Left hindlimb (tissue), 1 donor: ENCODE measurements around the gene KLK1.

Source experiments
- DNase-seq: peaks from one replicate; pipeline ENCODE4 v3.0.0-alpha.2; 2018

KLK1 gene

DNA sequence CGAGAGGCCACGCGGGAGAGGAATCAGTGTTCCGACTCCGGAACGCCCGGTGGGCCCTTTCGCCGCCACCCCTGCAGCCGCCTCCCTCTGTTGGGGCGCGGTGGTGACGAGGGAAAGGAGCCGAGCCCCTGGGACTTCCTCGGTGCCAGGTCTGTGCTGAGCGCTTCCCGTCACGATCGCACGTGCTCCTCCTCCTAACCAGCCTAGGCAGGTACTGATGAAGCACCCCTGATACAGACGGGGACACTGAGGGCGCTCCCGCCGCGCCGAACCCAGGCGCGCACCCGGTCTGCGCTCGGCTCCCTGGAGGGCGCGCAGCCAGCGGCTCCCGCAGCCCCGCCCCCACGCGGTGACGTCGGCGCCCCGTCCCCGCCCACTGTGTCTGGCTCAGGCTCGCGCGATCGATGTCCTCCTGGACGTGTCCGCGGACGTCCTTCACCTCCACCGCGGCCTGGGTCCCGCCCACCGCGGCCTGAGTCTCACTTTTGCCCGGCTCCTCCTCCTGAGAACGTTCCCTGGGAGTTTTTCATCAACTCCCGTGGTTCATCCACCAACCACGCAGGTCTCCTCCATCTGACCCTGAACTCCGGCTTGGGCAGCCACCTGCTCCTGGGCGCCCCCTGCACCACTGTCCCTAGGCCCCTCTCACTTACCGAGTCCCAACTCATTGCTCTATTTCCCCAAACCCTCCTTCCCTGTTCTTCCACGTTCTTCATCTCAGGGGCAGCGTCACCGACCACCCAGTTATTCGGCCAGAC, 12.4 kb upstream of the KLK1 start:
- peak; percentile 64 for DNase-seq

DNA sequence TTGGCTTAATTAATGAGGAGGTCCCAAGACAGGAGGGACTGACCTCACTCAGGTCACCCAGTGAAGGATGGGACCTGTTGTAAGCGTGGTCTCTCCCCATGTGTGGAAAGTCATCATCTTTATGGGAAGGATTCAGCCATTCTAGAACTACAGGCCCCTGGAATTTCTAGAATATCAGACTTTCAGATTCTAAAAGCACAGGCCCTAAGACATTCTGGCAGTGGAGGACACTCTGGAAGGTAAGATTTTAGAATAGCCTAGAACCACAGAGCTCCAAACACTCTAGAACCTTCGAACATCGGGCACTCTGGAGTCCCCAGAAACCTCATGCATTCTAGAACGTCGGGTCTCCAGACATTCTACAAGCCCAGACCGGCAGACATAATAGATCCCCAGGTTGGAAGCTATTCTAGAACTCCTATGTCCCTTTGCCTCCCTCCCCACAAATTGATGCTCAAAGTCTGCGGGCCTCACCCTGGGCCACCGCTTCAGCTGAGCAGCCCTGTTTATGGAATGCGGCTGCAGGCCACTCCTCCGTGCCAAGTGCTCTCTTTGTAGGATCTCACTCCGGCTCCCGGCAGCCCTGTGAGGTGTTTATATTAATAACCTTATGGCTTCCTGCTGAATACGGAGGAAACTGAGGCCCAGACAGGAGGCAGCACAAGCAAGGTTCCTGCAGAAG, 11.7 kb upstream of the KLK1 start:
- no peak for DNase-seq

DNA sequence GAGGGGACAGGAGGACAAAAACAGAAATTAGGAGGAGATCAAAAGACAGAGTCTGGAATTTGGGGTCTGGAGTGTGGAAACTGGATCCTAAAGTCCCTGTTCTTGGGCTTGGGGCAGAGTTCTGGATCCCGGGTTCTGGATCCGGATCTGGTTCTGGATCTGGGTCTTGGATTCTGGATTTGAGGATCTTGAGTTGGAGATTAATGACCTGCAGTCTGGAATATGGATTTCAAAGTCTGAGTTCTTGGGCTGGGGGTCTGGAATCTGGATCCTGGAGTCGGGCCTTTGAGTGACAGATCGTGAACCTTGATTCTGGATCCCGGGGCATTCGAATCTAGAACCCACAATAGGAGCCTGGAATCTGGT, 10.2 kb upstream of the KLK1 start:
- no peak for DNase-seq

DNA sequence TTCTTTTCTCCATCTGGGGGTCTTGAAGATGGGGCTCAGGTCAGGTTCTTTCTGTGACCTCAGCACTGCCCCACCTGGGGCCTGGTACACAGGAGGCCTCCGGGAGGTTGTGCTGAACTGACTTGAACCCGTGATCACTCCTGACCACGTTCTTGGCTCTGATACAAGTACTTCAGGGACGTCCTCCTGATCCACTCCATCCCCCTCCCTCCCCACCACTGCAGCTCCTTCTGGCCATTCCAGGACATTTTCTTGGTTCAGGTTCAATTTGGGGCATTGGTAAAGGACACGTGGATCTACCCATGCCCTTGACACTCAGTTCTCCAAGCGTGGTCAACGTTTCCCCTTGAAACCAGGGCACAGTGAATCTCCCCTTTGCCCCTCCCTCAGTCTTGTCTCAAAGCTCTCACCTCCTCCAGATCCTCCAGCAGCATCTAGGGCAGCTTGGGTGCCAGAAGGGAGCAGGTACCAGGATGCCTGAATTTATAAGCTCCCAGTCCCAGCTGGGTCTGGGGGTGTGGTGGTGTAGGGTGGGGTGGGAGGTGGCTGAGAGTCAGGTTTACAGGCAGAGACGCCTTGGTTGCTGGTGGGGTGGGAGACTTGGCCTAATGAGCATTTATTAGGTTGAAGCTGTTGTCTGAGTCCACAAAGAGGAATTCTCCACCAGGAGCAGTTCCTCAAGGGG, 9.7 kb upstream of the KLK1 start, which contains the start of gene KLK15:
KLK15 (minus strand) TSS at position 458 of the 685 bp plus-strand sequence. CDS start 2,082 bp downstream, outside the sequence.
- DNase-seq: no peak

DNA sequence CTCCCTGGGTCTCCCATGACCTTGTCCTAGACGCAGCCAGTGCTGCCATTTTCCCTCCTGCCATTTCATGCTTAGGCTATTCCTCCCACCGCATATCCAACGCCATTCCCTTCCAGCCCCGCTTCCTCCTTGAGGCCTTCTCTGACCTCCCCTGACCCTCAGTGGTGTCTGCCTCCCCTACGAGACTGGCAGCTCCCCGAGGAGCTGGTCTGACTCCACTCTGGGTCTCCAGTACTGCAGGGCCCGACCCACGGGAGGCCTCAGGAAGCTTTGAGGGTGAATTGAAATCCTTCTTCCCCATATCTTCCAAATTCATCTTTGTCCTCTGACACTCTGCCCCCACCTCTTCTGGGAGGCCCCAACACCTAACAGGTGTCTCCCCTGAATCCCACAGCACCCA, 9.1 kb upstream of the KLK1 start:
- DNase-seq: no peak

DNA sequence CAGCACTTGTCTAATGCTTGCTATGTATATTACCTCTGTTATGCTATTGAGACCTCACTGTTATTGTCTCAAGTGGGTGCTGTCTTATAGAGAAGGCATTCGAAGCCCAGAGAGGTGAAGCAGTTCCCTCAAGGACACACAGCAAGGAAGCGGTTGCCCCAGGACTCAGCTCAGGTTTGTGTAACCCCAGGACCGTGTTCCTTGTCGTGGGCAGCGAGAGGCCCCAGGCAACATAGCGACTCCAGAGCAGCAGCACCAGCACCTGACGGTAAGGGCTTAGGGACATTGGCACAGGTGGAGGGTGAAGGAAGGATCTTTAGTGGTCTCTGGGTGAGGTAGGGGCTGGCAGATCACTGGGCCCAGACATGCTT, 7.4 kb upstream of the KLK1 start:
- DNase-seq: no peak

DNA sequence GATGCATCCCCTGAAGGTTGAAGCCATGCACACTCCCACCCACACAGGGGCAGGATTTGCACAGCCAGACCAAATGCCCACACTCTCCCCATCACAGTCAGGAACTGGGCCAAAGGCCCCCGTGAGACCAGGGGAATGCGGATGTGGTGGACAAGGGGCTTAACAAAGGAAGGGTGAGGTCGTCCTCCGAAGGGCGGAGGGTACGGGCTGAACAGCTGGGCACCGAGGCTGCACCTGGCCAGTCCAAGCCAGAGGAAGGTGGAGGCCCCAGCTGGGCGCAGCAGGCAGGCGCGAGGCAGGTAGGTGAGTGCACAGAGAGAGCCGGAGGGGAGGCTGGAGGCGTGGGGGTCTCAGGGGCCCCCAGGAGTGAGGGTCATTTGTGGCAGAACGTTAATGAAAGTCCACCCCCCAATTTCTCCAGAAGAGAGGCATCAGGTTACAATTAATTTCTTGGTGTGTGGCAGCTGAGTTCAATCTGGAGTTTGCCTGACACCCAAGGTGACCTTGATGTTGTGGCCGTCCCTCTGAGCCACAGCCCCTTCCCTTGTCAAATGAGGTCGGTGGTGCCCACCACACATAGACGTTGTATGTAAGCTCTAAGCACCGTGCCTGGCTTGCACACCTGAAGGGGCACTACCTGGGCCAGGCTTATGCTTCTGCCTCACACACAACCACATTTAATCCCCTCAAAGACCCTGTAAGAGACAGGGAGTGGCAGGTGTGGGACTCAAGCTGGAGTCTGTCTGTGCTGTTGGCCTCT, 6.9 kb upstream of the KLK1 start:
- DNase-seq: no peak

DNA sequence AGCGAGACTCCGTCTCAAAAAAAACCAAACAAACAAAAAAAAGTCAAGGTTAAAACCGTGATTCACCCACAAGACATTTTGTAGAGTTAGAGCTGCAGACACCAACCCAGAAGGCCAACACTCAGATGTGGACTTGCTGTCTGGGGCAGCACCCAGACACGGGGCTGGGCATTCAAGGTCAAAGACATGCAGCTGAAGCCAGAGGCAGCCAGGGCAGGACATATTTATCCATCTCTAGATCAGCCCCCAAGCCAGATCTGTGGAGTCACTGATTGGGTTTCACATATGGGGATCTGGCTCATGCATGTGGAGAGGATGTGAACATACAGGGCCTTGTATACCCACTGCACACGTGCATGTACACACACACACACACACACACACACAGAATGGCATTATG, 6.2 kb upstream of the KLK1 start:
- DNase-seq: no peak

DNA sequence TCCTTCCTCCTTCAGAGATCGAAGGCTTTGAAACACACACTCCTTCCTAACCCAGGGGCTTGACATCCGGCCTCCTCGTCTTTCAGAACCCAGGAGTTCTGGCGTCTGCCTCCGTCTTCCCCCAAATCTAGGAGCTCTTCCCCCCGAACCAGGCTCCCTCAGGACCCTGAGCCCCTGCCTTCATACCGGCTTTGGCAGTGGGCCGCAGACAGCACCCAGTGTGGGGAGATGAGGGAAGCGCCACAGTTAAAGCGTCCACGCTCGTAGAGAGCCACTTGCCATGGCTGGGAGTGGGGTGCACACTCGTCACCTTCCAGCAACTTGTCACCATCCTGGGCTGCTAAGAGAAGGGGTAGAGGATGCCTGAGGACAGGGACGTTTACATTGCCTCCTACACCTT, 3.9 kb upstream of the KLK1 start:
- no peak for DNase-seq

DNA sequence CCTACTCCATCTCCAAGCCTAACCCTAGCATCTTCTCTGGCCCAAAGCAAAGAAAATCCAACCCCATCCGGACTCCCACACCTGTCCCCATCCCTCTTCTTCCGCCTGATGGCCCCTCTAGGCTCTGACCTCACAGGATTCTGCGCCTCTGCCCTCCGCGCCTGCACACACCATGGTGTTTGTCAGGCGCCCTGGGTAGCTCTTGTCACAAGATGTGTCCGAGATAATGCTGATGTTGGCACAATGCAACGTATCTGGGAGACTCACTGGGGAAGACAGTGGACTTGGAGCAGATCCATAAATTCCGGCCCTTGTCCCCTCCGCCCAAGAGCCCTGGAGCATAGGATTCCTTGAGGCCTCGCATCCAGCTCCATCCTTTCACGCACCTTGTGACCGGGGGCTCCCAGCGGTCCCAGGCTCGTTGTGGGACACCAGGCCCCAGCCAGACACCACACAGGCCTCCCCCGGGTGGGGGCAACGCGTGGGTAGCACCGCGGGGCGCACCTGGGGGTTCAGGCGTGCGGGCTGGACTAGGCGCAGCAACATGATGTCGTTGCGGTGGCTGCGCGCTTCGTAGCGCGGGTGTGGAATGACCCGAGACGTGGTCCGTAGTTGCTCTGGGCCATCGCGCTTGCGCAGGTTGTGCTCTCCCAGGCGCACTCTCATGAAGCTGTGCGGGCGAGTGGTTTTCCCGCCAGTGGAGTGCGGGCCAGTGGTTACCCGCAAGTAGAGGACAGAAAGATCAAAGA, 3.1 kb upstream of the KLK1 start:
- no peak for DNase-seq

DNA sequence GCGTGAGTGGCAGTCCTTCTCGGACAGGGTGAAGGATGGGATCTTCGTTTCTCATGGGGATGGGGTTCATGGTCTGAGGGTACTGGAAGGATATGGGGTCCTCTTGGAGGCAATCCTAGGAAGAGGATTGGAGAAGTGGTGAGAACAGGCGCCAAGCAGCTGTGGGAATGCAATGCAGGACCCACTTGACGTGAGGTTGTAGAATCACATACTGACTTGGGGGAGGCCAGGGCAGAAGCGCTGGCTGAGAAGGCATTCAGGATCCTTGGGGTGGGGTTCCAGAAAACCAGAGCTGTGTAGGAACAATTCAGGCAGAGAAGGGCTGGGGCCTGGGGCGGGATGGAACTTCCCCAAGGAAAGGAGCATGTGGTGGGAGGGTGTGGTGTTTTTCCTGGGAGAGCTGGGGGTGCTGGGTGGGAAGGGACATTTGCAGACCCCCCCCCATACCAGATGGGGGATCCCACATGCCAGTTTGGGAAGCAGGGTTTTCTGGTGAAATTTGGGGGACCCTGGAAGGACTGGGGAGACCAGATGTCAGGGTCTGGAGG, 852 bp downstream of the KLK1 start:
- DNase-seq: no peak

DNA sequence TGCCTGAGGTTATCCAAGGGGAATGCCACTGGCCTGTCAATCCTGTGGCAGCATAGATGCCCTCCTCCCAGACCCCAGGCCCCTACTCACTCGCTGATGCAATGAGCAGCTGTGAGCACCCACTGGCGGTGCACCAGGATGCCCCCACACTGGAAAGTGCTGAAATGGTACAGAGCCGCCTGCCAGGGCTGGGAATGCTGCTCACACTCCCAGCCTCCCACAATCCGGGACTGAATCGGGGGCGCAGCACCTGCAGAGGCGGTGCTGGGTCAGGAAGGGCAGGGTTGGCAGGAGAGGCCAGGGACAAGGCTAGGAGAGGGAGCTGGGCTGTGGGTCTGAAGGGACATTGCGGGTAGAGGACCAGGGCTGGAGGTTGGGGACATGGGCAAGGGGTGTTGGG, 2.0 kb downstream of the KLK1 start:
- DNase-seq: no peak

DNA sequence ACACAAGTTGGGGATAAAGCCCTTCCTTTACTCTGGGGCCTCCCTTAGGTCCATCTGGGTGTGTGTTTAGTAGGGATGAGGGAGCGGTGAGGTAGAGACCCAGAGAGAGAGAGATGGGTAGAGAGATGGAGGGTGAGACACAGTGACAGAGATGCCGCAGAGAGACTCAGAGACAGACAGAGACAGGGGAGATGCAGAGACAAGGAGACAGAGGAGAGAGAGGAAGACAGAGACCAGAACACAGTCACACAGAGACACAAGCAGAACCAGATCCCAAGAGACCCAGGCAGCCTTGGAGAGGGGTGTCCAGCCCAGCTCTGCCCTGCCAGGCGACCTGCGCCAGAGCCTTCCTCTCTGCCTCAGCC, 2.4 kb downstream of the KLK1 start:
- DNase-seq: no peak

DNA sequence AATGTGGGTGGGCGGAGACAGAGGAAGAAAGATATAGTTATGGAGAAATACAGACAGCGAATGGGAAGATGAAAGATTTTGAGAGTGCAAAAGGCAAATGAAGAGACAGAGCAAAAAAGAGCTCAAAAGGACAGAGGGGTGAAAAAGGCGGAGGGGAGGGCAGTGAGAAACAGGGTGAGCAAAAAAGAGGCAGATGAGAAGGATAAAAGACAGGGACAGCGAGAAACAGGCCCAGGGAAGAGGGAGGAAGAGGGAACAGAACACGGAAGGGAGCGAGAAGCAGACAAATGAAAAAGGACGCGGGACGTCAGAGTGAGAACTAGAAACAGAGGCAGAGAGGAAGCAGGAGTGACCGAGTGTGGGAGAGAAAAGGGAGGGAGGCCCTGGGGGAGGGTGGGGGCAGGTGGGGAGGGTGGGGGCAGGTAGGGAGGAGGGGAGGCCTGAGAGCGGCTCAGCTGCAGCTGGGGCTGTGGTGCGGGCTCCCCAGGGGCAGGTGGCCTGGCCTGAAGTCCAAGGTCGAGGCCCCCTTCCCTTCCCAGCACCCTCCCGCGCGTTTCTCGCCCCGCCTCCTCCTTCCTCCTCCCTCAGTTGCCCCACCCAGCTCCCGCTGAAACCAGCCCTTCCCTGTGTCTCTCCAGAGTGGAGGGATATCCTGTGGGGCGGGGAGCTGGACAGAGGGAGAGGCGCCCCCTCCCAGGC, 2.9 kb downstream of the KLK1 start:
- no peak for DNase-seq

DNA sequence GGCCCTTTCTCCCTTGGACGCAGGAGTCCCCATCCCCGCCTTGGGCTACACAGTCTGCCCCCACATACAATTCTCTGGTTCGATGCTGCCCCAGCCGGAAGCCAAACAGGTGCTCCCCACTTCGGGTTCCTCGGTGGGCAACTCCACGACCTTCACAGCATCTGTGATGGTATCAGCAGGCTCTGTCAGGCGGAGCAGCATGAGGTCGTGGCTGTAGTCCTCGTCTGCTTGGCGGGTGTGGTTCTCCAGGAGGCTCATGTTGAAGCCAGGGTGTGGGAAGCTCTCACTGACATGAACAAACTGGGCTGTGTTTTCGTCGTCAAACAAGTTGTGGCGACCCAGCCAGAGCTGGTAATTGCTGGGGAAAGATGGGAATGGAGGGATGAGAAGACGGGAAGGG, 3.5 kb downstream of the KLK1 start:
- no peak for DNase-seq

DNA sequence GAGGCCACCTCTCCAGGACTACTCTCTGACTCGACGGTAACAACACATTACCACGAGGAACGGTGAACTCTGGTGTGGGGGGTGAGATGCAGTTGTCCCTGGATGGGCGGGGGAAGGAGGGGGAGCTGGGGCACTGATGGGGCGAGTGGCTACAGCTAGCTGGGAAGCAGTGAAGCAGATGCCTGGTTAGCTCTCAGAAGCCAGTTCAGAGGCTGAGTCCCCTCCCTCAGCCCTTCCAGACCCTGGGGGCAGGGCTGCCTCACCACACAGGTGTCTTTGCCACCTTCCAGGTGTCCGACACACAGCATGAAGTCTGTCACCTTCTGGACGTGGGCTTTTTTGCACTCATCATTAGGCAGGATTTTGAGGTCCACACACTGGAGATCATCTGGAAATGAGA, 4.0 kb downstream of the KLK1 start:
- no peak for DNase-seq

DNA sequence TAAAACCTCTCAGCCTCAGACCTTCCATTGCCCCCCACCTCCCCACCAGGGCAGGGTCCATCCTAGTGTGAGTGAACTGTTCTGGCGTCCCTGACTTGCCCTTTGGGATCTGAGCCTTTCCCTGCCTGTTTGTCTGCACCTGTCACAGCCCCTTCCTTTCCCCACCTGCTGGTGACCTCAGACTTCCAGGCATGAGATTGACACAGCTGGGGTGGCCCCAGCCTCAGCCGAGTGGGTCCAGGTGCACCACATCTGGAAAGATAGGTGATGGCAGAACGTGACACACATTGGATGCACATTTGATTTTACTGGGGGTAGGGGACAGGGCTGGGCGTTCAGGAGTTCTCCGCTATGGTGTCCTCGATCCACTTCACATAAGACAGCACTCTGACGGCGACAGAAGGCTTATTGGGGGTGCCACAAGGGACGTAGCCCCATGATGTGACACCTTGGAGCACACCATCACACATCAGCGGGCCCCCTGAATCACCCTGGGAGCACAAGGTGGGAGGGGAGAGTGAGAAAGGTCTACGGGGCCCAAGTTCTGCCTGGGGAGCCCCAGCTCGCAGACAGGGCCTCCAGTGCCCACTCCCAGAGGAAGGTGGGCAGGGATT, 4.6 kb downstream of the KLK1 start:
- DNase-seq: no peak

DNA sequence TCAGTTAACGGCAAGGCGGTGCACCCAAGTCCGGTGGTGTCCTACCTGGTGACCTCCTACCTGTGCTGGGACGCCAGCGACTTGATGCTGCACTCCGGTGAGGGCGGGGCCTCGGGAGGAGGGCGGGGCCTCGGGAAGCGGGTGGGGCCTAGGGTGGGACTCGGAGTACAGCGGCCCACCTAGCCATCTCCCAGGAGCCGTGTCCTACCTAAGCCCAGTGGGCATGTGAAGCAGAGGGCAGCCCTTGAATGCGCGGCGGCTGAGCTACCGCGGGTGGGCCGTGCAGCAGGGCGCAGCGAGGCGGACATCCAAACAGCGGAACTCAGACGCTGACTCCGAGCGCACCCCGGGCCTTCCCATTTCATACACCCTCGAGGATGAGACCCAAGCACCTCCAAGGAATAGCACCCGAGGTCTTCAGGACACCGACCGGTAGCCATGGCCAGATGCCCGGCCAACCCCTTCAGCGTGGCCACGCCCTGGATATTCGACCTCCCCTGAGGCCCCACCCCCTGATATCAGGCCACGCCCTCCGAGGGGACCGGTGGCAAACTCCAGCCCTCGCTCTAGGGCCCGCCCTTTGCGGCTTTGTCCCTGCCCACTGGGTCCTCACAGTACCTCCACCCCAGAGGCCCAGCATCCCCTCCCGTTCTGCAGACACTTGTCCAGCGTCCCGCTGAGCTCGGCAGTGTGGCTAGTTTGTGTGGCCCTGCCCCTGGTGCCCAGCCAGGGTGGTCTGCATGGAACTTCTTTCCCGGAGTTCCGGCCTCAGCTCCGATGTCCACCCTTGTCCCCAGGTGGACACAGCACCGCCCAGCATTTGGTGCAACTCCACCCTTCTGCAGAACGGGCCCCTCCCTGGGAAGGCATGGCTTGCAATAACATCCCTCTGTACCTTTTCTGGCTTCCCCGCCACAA, 5.4 kb downstream of the KLK1 start:
- DNase-seq: no peak

DNA sequence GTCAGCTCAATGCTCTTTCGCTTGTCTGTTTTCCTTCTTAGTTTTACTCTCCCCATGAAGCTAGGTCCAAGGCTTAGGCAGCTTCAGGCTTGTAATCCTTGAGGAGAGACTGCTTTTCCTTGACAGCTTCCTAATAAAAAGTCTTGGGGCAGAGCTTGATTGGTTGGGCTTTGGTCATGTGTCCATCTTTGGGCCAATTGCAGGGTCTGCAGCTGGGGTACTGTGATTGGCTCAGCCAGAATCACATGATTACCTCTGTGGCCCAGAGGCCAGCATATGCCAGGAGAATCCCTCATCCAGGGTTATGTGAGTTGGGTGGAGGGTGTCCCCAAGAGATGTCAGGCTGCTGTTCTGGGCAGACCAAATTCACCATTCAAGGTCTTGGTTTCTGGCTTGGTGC, 8.1 kb downstream of the KLK1 start:
- DNase-seq: no peak

DNA sequence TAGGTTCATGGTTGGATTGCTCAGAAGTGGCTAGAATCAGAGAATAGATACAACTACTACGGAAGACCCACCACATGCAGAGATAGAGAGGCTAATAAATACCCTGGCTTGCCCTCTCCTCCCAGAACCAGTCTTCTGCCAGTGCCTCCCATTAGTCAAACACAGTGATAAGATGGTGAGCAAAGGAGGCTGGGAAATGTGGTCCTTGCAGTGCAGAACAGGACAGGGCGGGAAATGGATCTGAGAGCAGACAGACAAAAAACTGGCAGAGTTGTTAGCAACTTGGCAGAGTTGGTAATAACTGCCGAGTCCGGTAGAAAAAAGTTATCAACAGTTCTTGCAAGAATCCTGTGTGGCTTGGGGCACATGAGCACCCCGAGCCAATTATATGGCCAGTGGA, 8.7 kb downstream of the KLK1 start:
- no peak for DNase-seq
